T-cell (primary cell): ENCODE measurements around the gene KLC4. TPM values are rescaled to one million over a fixed set of nuclear protein-coding genes. Genes with fewer than 3 reads are reported as not detected.
A peak's percentile ranks its signal among the peaks of the same experiment; 100 is the strongest.

Experiments
- ATAC-seq, 4 experiments: fragments of 200-7000 bp in 3 of 4; fragments of 150-1000 bp in 1 of 4; cut with Tn5 transposase; replicated peaks in 1 of 4; 1 replicate in 3 of 4; 2 replicates in 1 of 4; pipeline ENCODE4 v1.10.0; 2021; ENCODE audit warnings: moderate library complexity in 3 of 4, mild to moderate bottlenecking in 2 of 4, moderate number of reproducible peaks in 1 of 4
- CTCF ChIA-PET, 2 donors: fragments of 300-600 bp; sonication (Branson Sonifier 250); formaldehyde crosslinking; loops; one replicate each; lab custom pipeline; 2022; ENCODE audit warnings: antibody characterized with exemption in 2 of 2; lab: Charles Lee
- POLR2A ChIA-PET, 2 donors: fragments of 300-600 bp; sonication (Branson Sonifier 250); formaldehyde crosslinking; loops; one replicate each; lab custom pipeline; 2022; ENCODE audit warnings: antibody characterized with exemption in 2 of 2; lab: Charles Lee
- DNase-seq, 35 experiments: peaks; one replicate each; pipeline versions ENCODE4 v3.0.0 to v3.0.0-alpha.2; 2013 to 2023
- H3K27ac ChIP-seq: one replicate; pipeline ENCODE4 v1.5.1; 2013; ENCODE audit warnings: low read length
- H3K27me3 ChIP-seq, 2 experiments: replicated peaks in 1 of 2; 1 replicate in 1 of 2; 2 replicates in 1 of 2; pipeline versions ENCODE4 v1.6.1 to v1.7.0; 2013; ENCODE audit warnings: low read length in 1 of 2, mixed read lengths in 1 of 2; ENCODE audit not compliant: control insufficient read depth in 2 of 2, insufficient read depth in 2 of 2; ENCODE audit errors: extremely low read depth in 1 of 2
- H3K36me3 ChIP-seq, 2 donors: 1 replicate in 1 of 2; 2 replicates in 1 of 2; pipeline versions ENCODE4 v1.6.1 to v1.7.0; 2013; ENCODE audit warnings: low read length in 1 of 2; ENCODE audit not compliant: control insufficient read depth in 2 of 2, insufficient read depth in 1 of 2; ENCODE audit errors: extremely low read depth in 1 of 2
- H3K4me1 ChIP-seq, 2 experiments: 1 replicate in 1 of 2; 2 replicates in 1 of 2; pipeline versions ENCODE4 v1.6.1 to v1.7.0; 2013; ENCODE audit warnings: low read length in 2 of 2, mixed read lengths in 1 of 2; ENCODE audit not compliant: insufficient read depth in 2 of 2, control insufficient read depth in 1 of 2; ENCODE audit errors: extremely low read depth in 1 of 2
- H3K4me3 ChIP-seq, 2 donors: 1 replicate in 1 of 2; 2 replicates in 1 of 2; pipeline versions ENCODE4 v1.5.1 to v1.7.0; 2013; ENCODE audit warnings: mild to moderate bottlenecking in 2 of 2, low read length in 1 of 2, moderate library complexity in 1 of 2; ENCODE audit not compliant: control insufficient read depth in 1 of 2; ENCODE audit errors: extremely low read depth in 1 of 2
- H3K9me3 ChIP-seq: 2 replicates; pipeline ENCODE4 v1.7.0; 2013
- H3K27ac Mint-ChIP-seq, 2 donors: one replicate each; pipeline ENCODE4 v1.8.0; 2020 to 2021; ENCODE audit warnings: mild to moderate bottlenecking in 2 of 2, mixed read lengths in 2 of 2
- H3K27me3 Mint-ChIP-seq, 2 donors: one replicate each; pipeline ENCODE4 v1.8.0; 2021 to 2022; ENCODE audit warnings: mixed read lengths in 2 of 2
- H3K36me3 Mint-ChIP-seq: one replicate; pipeline ENCODE4 v1.8.0; 2021; ENCODE audit warnings: mixed read lengths
- H3K4me1 Mint-ChIP-seq, 3 donors: one replicate each; pipeline ENCODE4 v1.8.0; 2020 to 2022; ENCODE audit warnings: mixed read lengths in 3 of 3, mild to moderate bottlenecking in 1 of 3
- H3K4me3 Mint-ChIP-seq, 3 donors: one replicate each; pipeline ENCODE4 v1.8.0; 2020 to 2022; ENCODE audit warnings: mild to moderate bottlenecking in 3 of 3, mixed read lengths in 3 of 3, moderate library complexity in 3 of 3
- H3K9me3 Mint-ChIP-seq, 3 donors: one replicate each; pipeline ENCODE4 v1.8.0; 2020 to 2022; ENCODE audit warnings: mixed read lengths in 3 of 3
- WGBS: methylation state at CpG from one replicate; pipeline ENCODE4 v1.1.5; 2013; ENCODE audit warnings: missing lambda C conversion rate; ENCODE audit not compliant: insufficient coverage; 5-methylcytosine and 5-hydroxymethylcytosine counted together
- total RNA-seq, 35 experiments: library from RNA in 6 of 35; stranded (reverse) in 6 of 35; fragments of 120-200 nt in 1 of 35; gene quantifications; one replicate each; pipeline versions ENCODE4 v1.2.1 to v1.2.4 and lab custom pipeline; 2013 to 2026

KLC4 gene
- total RNA-seq, 5 donors from 2014 or later (not counting 1 experiment from before 2014, with no cell fraction given): 37.8 to 48.5 (median 45.5) TPM

- Mint-ChIP-seq H3K9me3 (no peaks in the 10 kb centered on the region), H3K27ac (no peak overlapping the region), H3K4me3 (no peak overlapping the region), H3K4me1 (peaks cover 36 to 46% (median 37%) of the 10 kb centered on the region in 3 donors), H3K27me3 (no peaks in the 10 kb centered on the region), H3K36me3 (peaks cover 39% of the 10 kb centered on the region)
- H3K36me3 ChIP-seq: peaks cover 0 to 30% of the 10 kb centered on the region in 2 donors
- peaks cover 15 to 21% of the 10 kb centered on the region in 2 experiments for H3K4me1 ChIP-seq
- H3K4me3 ChIP-seq: no peak overlapping the region
- H3K9me3 ChIP-seq: no peaks in the 10 kb centered on the region
- no peaks in the 10 kb centered on the region for H3K27me3 ChIP-seq
- WGBS: 97% methylated on average over 8 of the region's 12 CpGs
- ChIA-PET POLR2A (no interaction called here), CTCF (no interaction called here)
- ATAC-seq: no peak
- H3K27ac ChIP-seq: no peak overlapping the region
- no peak for DNase-seq
Observed at GRCh38 chr6:43062818-43063217, 3.4 kb downstream of the KLC4 start.

- Mint-ChIP-seq H3K27me3 (peaks cover 0 to 5% of the 10 kb centered on the region in 2 donors), H3K4me3 (no peak overlapping the region), H3K36me3 (peaks cover 57% of the 10 kb centered on the region), H3K27ac (no peak overlapping the region), H3K4me1 (peaks cover 0 to 2% (median 0%) of the 10 kb centered on the region in 3 donors), H3K9me3 (no peaks in the 10 kb centered on the region)
- Histone ChIP-seq H3K4me1 (no peaks in the 10 kb centered on the region), H3K27me3 (peaks cover 0 to 7% of the 10 kb centered on the region in 2 experiments), H3K9me3 (no peaks in the 10 kb centered on the region), H3K36me3 (peaks cover 8 to 27% of the 10 kb centered on the region in 2 donors), H3K27ac (no peak overlapping the region), H3K4me3 (no peak overlapping the region)
- POLR2A ChIA-PET: interaction anchor here in 1 of 2 donors (0.5 kb wide), 1 partner anchor 935 kb away, joined by 3 read pairs; no protein-coding TSS in a partner anchor
- WGBS: 91% methylated on average over 4 of the region's 6 CpGs
- ATAC-seq (peak; percentile 38 to 66 (median 52)), DNase-seq (peak in 2 of 35 experiments; percentile 17 to 65)
- CTCF ChIA-PET: no interaction called here
Observed at GRCh38 chr6:43070028-43070632, 10.7 kb downstream of the KLC4 start.

- no CpG with 5 or more reads among the region's 6 CpGs for WGBS
Observed at GRCh38 chr6:43074847-43075669, 15.6 kb downstream of the KLC4 start.

GRCh38 chr6:43075670-43076463, 16.4 kb downstream of the KLC4 start, which contains the start of gene PTK7:
TSS of gene PTK7 (plus strand) at chr6:43076314. CDS start at chr6:43076489, 175 bp downstream.
- H3K27ac Mint-ChIP-seq: no peak within 1 kb of the TSS
- 5% methylated on average over 47 of the region's 60 CpGs for WGBS
- peaks cover 34% of the 10 kb centered on the region for H3K36me3 Mint-ChIP-seq
- H3K4me3 Mint-ChIP-seq: peak within 1 kb of the TSS; percentile 55 to 65 (median 59)
- CTCF ChIA-PET: no interaction called here
- peaks cover 10 to 30% of the 10 kb centered on the region in 2 donors for H3K27me3 Mint-ChIP-seq
- H3K4me1 ChIP-seq: peaks cover 0 to 23% of the 10 kb centered on the region in 2 experiments
- POLR2A ChIA-PET: interaction anchor here in 1 of 2 donors (0.6 kb wide), 2 partner anchors 44 to 1089 kb away, joined by 4 to 7 read pairs; no protein-coding TSS in a partner anchor
- peaks cover 0 to 38% of the 10 kb centered on the region in 2 experiments for H3K27me3 ChIP-seq
- H3K4me1 Mint-ChIP-seq: peaks cover 0 to 15% (median 6%) of the 10 kb centered on the region in 3 donors
- H3K9me3 Mint-ChIP-seq: no peaks in the 10 kb centered on the region
- peaks cover 8% of the 10 kb centered on the region in 2 donors for H3K36me3 ChIP-seq
- no peaks in the 10 kb centered on the region for H3K9me3 ChIP-seq
- H3K27ac ChIP-seq: no peak within 1 kb of the TSS
- H3K4me3 ChIP-seq: peak within 1 kb of the TSS; percentile 34 to 89
- peak in 6 of 35 experiments; percentile 13 to 46 (median 16) for DNase-seq
- ATAC-seq: peak; percentile 62 to 83 (median 68)

More at GRCh38 chr6:43074847-43075669, 15.6 kb downstream of the KLC4 start:
- Mint-ChIP-seq H3K36me3 (peaks cover 41% of the 10 kb centered on the region), H3K4me3 (peak overlapping the region; percentile 34 to 65 (median 58)), H3K9me3 (no peaks in the 10 kb centered on the region), H3K27ac (no peak overlapping the region), H3K27me3 (peaks cover 10 to 30% of the 10 kb centered on the region in 2 donors), H3K4me1 (peaks cover 0 to 15% (median 6%) of the 10 kb centered on the region in 3 donors)
- H3K36me3 ChIP-seq: peaks cover 8 to 11% of the 10 kb centered on the region in 2 donors
- H3K4me1 ChIP-seq: peaks cover 0 to 23% of the 10 kb centered on the region in 2 experiments
- ChIA-PET POLR2A (interaction anchor here in 1 of 2 donors (0.6 kb wide), 1 partner anchor 439 kb away, joined by 3 read pairs; no protein-coding TSS in a partner anchor), CTCF (interaction anchor here in 1 of 2 donors (0.5 kb wide), 1 partner anchor 380 kb away, joined by 4 read pairs; no protein-coding TSS in a partner anchor)
- H3K27me3 ChIP-seq: peaks cover 0 to 38% of the 10 kb centered on the region in 2 experiments
- ATAC-seq: no peak
- DNase-seq: no peak
- H3K4me3 ChIP-seq: no peak overlapping the region
- no peaks in the 10 kb centered on the region for H3K9me3 ChIP-seq
- no peak overlapping the region for H3K27ac ChIP-seq

- Mint-ChIP-seq H3K27ac (no peak overlapping the region), H3K4me1 (peaks cover 0 to 15% (median 6%) of the 10 kb centered on the region in 3 donors), H3K4me3 (peak overlapping the region; percentile 49 to 65 (median 59)), H3K36me3 (peaks cover 26% of the 10 kb centered on the region), H3K27me3 (peaks cover 10 to 31% of the 10 kb centered on the region in 2 donors), H3K9me3 (no peaks in the 10 kb centered on the region)
- ChIA-PET CTCF (no interaction called here), POLR2A (interaction anchor here in 1 of 2 donors (0.6 to 0.8 kb wide), 2 partner anchors 17 to 22 kb away, joined by 5 to 10 read pairs; no protein-coding TSS in a partner anchor)
- Histone ChIP-seq H3K9me3 (no peaks in the 10 kb centered on the region), H3K4me3 (peak overlapping the region; percentile 34 to 89), H3K4me1 (peaks cover 0 to 23% of the 10 kb centered on the region in 2 experiments), H3K36me3 (peaks cover 2 to 8% of the 10 kb centered on the region in 2 donors), H3K27me3 (peaks cover 0 to 38% of the 10 kb centered on the region in 2 experiments), H3K27ac (no peak overlapping the region)
- DNase-seq (peak in 1 of 35 experiments; percentile 23), ATAC-seq (peak in 3 of 4 experiments; percentile 14 to 25 (median 22))
- 1% methylated on average over 58 of the region's 72 CpGs for WGBS
Observed at GRCh38 chr6:43076464-43077332, 17.3 kb downstream of the KLC4 start.
